Measurements from ENCODE around the gene KLF11. TPM values are rescaled to one million over a fixed set of nuclear protein-coding genes. Genes with fewer than 3 reads are reported as not detected.
"Not testable (repeated sequence)": the region's sequence is repeated elsewhere in the genome, so short reads cannot be mapped to it uniquely, and the experiment has no call there.

KLF11 gene
- total RNA-seq, 1 donor from 2014 or later: 20.9 TPM

DNA sequence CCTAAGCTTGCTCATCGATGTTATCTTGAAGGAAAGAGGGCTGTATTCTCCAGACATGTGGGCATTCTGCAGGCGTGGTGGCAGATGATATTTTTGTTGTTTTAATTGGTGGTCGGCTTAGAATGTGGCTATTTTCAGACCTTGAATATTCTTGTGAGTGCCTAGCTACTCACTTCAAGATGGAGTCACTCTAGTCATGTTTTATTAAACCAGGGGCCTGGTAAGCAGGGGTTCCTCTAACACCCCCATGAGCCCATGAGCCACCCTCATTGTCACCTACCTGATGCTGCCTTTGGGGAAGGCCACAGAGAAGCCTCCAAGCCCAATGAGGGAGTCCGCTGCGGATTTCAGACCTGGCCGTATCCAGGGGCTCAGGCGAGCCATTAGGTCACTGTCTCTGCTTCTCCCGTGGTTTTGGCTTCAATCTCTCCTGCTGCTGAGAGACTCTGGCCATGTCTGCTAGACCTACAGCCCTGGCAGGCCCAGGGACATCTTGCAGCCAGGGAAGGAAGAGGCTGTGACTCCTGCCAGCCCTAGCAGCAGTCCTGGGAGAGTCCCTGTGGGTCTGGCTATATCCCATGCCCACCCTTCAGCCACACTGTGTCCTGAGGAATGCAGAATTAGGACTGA is 16.3 kb upstream of the KLF11 start:
- no peak for DNase-seq

DNA sequence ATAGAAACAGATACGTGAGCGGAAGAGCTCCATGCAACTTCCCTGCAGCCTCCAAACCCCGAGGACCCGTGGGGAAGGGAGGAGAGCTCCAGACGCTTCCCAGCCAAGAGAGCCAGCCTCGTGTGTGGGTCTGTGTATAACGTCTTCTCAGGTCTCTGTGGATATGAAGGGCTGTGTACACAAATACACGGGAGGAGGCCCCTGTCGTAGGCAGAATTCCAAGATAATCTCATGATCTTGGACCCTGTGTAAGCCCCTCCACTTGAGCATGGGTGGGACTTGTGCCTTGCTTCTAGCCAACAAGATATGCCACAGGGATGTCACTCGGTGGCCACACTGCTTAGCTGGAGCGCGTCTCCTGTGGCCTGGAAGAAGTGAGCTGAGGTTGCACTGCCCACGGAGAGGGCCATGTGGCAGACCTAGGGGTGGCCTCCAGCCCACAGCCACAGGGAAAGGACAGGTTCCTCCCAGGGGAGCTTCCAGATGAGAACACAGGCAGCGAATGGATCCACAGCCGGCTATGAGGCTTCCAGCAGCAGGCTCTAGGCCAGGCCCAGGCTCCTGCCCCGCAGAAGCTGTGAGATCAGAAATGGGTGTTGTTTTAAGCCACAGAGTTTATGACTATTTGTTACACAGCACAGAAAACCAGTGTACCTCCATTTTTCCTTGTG is 15.6 kb upstream of the KLF11 start:
- no peak for DNase-seq

GRCh38 chr2:10028407-10028987 is 14.9 kb upstream of the KLF11 start:
- no peak for DNase-seq

- peak; percentile 54 for DNase-seq
These were observed 14.1 kb upstream of the KLF11 start for GRCh38 chr2:10028988-10029874.

DNA sequence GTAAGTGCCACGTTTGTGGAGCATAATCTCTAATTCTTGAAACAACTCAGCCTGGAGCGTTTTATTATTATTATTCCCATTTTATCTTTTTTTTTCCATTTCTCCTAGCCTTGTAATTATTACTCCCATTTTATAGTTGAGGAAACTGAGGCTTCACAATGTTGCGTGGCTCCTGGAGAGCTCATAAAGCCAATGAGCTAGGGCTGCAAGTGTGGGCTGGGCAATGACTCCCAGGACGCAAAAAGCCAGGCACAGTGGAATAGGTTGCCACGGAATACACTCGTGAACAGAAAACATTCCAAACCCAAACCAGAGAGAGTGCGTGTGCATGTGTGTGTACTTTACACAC is 13.5 kb upstream of the KLF11 start:
- DNase-seq: no peak

DNA sequence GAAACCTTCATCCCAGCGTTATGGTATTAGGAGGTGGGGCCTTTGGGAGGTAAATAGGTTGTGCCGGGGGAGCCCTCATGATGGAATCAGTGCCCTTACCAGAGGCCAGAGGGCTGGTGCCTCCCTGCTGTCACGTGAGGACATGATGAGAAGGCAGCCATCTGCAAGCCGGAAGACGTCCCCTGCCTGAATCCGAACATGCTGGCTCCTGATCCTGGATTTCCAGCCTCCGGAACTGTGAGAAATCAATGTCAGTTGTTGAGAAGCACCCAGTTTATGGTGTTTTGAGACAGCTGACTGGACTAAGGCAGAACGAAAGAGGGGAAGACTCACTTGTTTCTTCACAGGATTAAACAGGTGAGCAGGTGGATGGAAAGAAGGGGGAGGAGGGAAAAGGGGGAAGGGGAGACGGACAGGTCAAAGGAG is 13.0 kb upstream of the KLF11 start:
- no peak for DNase-seq

GRCh38 chr2:10030798-10031197 is 12.6 kb upstream of the KLF11 start:
- DNase-seq: not testable (repeated sequence)

DNA sequence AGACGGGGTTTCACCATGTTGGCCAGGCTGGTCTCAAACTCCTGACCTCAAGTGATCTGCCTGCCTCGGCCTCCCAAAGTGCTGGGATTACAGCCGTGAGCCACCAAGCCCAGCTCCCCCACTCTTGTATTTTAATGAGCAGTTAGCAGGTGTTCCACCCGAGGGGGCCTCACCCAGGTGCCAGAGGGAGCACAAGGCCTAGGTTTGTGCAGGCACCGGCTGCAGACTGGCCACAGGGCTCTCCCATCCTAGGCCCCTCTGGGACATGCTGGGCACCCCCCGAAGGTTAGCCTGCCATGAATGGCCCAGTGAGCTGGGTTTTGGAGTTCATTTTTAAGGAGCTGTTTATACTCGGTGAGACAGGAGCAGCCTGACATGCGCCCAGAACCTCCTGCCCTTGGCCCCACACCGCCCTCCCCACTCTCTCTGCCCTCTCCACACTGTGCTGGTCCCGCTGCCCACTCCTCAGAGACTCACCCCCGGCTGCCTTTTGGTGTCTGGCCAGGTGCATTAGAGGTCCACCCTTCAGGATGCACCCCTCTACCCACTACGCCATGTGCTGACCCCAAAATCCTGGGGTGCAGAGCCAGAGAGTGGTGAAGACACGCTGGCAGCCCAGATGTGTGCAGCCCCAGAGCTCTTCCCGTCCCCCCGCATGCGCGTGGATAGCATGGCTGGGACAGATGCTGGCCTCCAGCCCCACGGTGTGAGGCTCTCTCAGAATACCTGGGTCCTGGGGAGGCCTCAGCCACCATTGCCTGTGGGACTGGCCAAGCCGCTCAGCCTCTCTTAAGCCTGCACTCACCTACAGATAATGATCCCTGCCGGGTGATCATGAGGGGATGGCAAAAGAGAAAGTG is 11.2 kb upstream of the KLF11 start:
- no peak for DNase-seq

DNA sequence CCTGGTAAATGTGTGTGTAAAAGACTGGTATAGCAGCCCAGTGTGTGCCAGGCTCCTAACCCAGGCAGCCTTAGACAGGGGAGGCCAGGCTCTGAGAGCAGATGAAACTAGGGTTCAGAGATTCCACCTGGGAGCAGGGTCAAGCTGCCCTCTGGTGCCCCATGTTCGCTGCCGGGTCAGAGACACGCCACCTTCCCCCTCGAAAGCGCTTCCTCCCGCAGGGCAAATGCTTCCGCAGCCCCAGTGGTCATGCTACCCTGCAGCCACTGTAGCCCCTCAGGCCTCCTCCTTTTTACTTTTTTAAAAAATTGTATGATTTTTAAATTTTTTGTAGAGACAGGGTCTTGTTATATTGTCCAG is 10.6 kb upstream of the KLF11 start:
- no peak for DNase-seq

GRCh38 chr2:10033251-10034006 is 9.9 kb upstream of the KLF11 start:
- DNase-seq: no peak

DNA sequence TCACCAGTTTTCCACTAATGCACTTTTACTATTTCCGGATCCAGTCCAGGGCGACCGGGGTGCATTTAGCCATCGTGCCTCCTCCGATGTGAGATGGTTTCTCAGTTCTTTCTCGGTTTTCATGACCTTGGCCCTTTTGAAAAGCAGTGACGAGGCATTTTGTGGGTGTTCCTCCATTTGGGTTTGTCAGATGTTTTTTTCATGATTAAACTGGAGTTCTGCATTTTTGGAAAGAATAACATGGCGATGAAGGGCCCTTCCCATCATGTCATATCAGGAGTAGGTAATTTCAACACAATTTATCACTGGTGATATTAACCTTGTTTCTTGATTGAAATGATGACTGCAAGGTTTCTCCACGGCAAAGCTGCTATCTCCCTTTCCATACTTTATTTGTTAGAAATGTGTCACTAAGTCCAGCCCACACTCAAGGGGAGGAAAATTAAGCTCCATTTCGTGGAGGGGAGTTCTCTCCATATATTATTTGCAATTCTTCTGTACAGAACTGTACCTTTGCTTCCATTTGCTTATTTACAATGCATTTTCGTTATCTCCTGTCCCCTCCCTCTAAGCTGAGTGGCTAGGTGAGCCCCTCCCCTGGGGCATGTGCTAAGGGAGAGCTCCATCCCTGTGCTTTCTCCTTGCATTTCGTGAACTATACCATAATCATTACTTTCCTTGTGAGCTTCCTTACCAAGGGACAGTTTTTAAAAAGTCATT is 8.9 kb upstream of the KLF11 start:
- DNase-seq: no peak

DNA sequence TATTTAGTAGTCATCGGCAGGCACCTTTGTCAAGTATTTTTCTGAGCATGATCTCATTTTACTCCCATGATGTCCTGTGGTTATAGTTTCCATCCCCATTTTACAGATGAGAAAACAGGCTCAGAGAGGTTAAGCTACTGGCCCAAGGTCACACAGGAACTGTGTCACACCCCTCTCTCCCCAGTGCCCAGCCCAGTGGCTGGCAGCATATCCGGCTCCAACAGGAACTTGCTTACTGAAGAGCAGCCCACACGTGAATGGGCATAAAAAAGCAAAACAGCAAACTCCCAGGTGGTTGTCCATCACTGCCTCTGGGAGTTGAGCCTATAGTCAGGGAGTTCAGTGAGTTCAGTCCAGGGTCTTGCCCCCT is 8.3 kb upstream of the KLF11 start:
- DNase-seq: no peak

DNA sequence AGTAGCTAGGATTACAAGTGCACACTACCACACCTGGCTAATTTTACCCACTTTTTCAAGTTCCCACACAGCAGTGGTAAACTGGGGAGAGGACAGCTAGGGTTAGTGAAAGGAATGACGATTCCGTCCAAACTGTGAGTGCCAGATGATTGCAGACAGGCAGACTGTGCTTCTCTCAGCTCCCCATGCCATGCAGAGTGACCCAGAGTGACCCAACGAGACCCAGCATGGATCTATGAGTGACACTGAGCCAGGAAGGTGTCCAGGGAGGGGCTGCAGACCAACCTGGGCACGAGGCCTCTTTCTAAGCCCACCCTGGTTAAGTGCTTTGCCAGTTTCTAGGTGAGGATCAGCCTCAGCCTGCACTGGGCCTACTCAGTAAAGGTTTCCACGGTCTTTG is 7.7 kb upstream of the KLF11 start:
- no peak for DNase-seq

DNA sequence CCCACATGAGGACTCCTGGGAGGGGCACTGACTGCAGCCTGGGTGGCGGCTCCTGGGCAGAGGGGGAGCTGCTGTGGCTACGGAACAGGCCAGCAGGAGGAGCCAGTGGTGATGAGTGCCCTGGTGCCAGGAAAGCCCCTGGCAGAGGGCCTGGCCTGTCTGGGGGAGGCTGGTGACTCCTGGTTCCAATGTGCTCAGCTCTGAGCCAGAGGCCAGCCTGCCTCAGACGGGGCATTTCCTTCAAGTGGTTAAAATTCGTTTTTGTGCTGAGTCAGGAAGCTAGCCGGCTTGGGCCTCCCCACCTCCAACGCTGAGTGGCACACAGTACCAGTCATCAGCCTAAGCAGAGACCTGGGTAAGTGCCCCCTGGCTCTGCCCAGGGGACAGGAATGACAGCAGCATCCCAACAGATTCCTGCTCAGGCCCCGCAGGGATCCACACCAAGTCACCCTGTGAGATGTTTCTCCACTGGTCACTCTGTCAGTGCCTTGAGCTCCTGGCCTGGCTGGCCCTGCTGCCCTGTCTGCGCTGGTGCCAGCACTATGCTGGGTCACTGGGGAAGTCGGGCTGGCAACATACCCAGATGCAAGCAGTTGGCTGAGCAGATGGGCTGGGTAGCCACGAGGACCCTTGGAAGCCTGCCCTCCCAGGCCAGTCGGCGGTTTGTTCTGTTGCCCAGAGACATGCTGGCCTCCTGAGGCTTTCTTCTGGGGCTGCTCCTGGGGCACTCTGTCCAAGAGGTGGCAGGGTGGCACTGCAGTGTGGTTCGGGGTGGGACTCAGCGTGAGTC is 7.1 kb upstream of the KLF11 start:
- peak; percentile 70 for DNase-seq

DNA sequence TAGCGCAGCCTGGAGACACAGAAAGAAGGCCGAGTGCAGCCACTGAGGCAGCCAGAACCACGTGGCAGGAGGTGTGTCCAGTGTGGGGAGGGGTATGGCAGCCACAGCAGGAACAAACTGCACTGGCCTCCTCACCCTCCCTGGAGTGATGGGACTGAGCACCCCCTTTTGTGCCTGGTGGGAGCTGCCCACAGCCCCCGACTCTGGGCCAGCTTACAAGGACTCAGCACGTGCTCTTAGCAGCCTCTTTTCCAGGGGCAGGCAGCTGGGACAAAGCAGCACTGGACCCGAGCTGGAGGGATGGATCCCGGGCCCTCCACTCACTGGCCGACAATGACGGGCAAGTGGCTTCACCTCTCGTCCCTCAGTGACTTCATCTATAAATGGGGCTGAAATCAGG is 5.2 kb upstream of the KLF11 start:
- DNase-seq: no peak

GRCh38 chr2:10038716-10039115 is 4.6 kb upstream of the KLF11 start:
- DNase-seq: no peak

DNA sequence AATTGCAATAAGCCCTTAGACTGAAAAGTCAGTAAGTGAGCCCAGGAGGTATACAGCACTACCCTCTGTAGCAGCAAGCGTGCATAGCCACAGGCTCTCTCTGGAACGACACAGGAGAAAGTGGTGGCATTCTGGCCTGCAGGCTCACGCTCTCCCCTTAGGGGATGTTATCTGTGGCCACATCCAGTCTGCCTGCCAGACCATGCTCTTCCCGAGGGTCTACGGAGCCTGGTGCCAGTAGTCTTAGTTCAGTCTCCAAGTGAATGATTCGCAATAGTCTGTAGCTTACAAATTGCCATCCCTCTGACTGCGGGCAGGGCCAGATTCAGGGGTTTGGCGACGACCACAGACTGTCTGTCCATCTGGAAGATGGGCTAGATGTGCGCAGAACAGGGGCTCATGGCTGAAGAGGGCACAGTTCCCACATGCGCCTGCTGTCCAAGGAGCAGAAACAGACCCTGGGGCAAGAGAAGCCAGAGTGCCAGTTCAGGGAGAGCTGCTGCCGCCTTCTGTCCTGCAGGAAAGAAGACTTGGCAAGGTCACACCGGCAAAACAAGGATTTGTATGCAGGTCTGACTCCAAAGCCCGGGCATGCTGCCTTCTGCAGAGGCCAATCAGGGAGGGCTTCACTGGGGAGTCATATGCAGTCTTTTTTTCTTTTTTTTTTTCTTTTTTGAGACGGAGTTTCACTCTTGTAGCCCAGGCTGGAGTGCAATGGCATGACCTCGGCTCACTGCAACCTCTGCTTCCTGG is 3.5 kb upstream of the KLF11 start:
- DNase-seq: no peak

DNA sequence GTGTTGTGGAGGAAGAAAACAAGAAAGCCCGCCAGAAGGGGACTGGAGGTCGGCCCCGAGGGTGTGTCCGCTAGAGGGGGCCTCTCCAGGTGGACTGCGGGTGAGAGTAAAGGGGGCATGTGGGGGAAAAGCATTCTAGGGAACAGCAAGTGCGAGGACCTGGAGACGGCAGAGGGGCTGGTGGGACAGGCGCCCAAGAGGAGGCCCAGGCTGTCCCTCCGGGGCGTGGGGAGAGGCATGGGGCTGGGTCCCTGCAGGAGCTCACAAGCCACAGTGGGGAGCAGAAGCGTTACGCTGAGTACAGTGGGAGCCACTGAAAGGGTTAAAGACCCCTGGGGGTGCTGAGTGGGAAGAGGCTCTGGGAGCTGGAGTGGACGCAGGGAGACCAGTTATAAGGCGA is 1.6 kb upstream of the KLF11 start:
- DNase-seq: no peak
